Stimulated activated naive CD8-positive, alpha-beta T cell treated with anti-CD3 and anti-CD28 coated beads, Interleukin-15, Interleukin-2, amounts not matched to agents 100 ng/mL and 50 ng/mL, for 24 hours (primary cell): Measurements from ENCODE around the gene CRTC2.

ENCODE experiments used
- H3K27ac Mint-ChIP-seq: one replicate; pipeline ENCODE4 v1.8.0; 2021; ENCODE audit warnings: mild to moderate bottlenecking, mixed read lengths
- H3K27me3 Mint-ChIP-seq: one replicate; pipeline ENCODE4 v1.8.0; 2021; ENCODE audit warnings: mixed read lengths
- H3K36me3 Mint-ChIP-seq: one replicate; pipeline ENCODE4 v1.8.0; 2021; ENCODE audit warnings: low read depth, mixed read lengths
- H3K4me1 Mint-ChIP-seq: one replicate; pipeline ENCODE4 v1.8.0; 2021; ENCODE audit warnings: low read depth, mixed read lengths
- H3K4me3 Mint-ChIP-seq: one replicate; pipeline ENCODE4 v1.8.0; 2021; ENCODE audit warnings: mild to moderate bottlenecking, mixed read lengths
- H3K9me3 Mint-ChIP-seq: one replicate; pipeline ENCODE4 v1.8.0; 2021; ENCODE audit warnings: mixed read lengths

The CRTC2 gene

GRCh38 chr1:153963030-153963849 is 4.8 kb upstream of the CRTC2 start, which contains the start of gene SLC39A1:
Gene SLC39A1, minus strand, starts transcription at chr1:153963537. Its CDS starts 822 bp downstream, at chr1:153962715.
- peak within 1 kb of the TSS; percentile 93 for H3K27ac Mint-ChIP-seq
- peaks cover 77% of the 10 kb centered on the region for H3K4me1 Mint-ChIP-seq
- H3K9me3 Mint-ChIP-seq = no peaks in the 10 kb centered on the region
- peaks cover 21% of the 10 kb centered on the region for H3K36me3 Mint-ChIP-seq
- peak within 1 kb of the TSS; percentile 91 for H3K4me3 Mint-ChIP-seq
- no peaks in the 10 kb centered on the region for H3K27me3 Mint-ChIP-seq

- Mint-ChIP-seq H3K27ac (peak overlapping the region; percentile 93), H3K4me3 (peak overlapping the region; percentile 91), H3K27me3 (no peaks in the 10 kb centered on the region), H3K36me3 (peaks cover 21% of the 10 kb centered on the region), H3K4me1 (peaks cover 73% of the 10 kb centered on the region), H3K9me3 (no peaks in the 10 kb centered on the region)
Measured at GRCh38 chr1:153962088-153963029, 3.9 kb upstream of the CRTC2 start.

- H3K4me1 Mint-ChIP-seq = peaks cover 75% of the 10 kb centered on the region
- no peaks in the 10 kb centered on the region for H3K9me3 Mint-ChIP-seq
- peak overlapping the region; percentile 91 for H3K4me3 Mint-ChIP-seq
- H3K27me3 Mint-ChIP-seq = no peaks in the 10 kb centered on the region
- peaks cover 21% of the 10 kb centered on the region for H3K36me3 Mint-ChIP-seq
- peak overlapping the region; percentile 34 for H3K27ac Mint-ChIP-seq
Measured at GRCh38 chr1:153961421-153961820, 3.0 kb upstream of the CRTC2 start.

GRCh38 chr1:153960206-153960605 is 1.8 kb upstream of the CRTC2 start:
- Mint-ChIP-seq H3K27ac (peak overlapping the region; percentile 34), H3K27me3 (no peaks in the 10 kb centered on the region), H3K4me1 (peaks cover 72% of the 10 kb centered on the region), H3K36me3 (peaks cover 17% of the 10 kb centered on the region), H3K4me3 (no peak overlapping the region), H3K9me3 (no peaks in the 10 kb centered on the region)

- Mint-ChIP-seq H3K36me3 (peaks cover 19% of the 10 kb centered on the region), H3K4me1 (peaks cover 76% of the 10 kb centered on the region), H3K9me3 (no peaks in the 10 kb centered on the region), H3K4me3 (peak overlapping the region; percentile 94), H3K27me3 (no peaks in the 10 kb centered on the region), H3K27ac (peak overlapping the region; percentile 92)
Measured at GRCh38 chr1:153959454-153959853, 1.0 kb upstream of the CRTC2 start.

GRCh38 chr1:153958961-153959260 is 499 bp upstream of the CRTC2 start:
- Mint-ChIP-seq H3K4me3 (peak overlapping the region; percentile 94), H3K27ac (peak overlapping the region; percentile 92), H3K36me3 (peaks cover 25% of the 10 kb centered on the region), H3K27me3 (no peaks in the 10 kb centered on the region), H3K4me1 (peaks cover 77% of the 10 kb centered on the region), H3K9me3 (no peaks in the 10 kb centered on the region)

GRCh38 chr1:153957744-153958110 is 685 bp downstream of the CRTC2 start:
- no peaks in the 10 kb centered on the region for H3K9me3 Mint-ChIP-seq
- peaks cover 70% of the 10 kb centered on the region for H3K4me1 Mint-ChIP-seq
- peak overlapping the region; percentile 94 for H3K4me3 Mint-ChIP-seq
- peaks cover 30% of the 10 kb centered on the region for H3K36me3 Mint-ChIP-seq
- no peaks in the 10 kb centered on the region for H3K27me3 Mint-ChIP-seq
- peak overlapping the region; percentile 92 for H3K27ac Mint-ChIP-seq

GRCh38 chr1:153956997-153957715 is 1.3 kb downstream of the CRTC2 start:
- Mint-ChIP-seq H3K27ac (peak overlapping the region; percentile 92), H3K27me3 (no peaks in the 10 kb centered on the region), H3K4me3 (peak overlapping the region; percentile 94), H3K4me1 (peaks cover 64% of the 10 kb centered on the region), H3K36me3 (peaks cover 36% of the 10 kb centered on the region), H3K9me3 (no peaks in the 10 kb centered on the region)

- Mint-ChIP-seq H3K36me3 (peaks cover 43% of the 10 kb centered on the region), H3K27ac (no peak overlapping the region), H3K9me3 (no peaks in the 10 kb centered on the region), H3K4me1 (peaks cover 46% of the 10 kb centered on the region), H3K27me3 (no peaks in the 10 kb centered on the region), H3K4me3 (no peak overlapping the region)
Measured at GRCh38 chr1:153954826-153955225, 3.6 kb downstream of the CRTC2 start.

GRCh38 chr1:153953859-153954365 is 4.5 kb downstream of the CRTC2 start:
- Mint-ChIP-seq H3K4me3 (no peak overlapping the region), H3K36me3 (peaks cover 40% of the 10 kb centered on the region), H3K27me3 (no peaks in the 10 kb centered on the region), H3K27ac (peak overlapping the region; percentile 73), H3K9me3 (no peaks in the 10 kb centered on the region), H3K4me1 (peaks cover 39% of the 10 kb centered on the region)

- H3K4me3 Mint-ChIP-seq = no peak overlapping the region
- no peaks in the 10 kb centered on the region for H3K27me3 Mint-ChIP-seq
- H3K36me3 Mint-ChIP-seq = peaks cover 49% of the 10 kb centered on the region
- no peak overlapping the region for H3K27ac Mint-ChIP-seq
- H3K9me3 Mint-ChIP-seq = no peaks in the 10 kb centered on the region
- H3K4me1 Mint-ChIP-seq = peaks cover 31% of the 10 kb centered on the region
Measured at GRCh38 chr1:153951801-153952200, 6.6 kb downstream of the CRTC2 start.

GRCh38 chr1:153951183-153951582 is 7.2 kb downstream of the CRTC2 start:
- peak overlapping the region; percentile 15 for H3K27ac Mint-ChIP-seq
- peaks cover 51% of the 10 kb centered on the region for H3K36me3 Mint-ChIP-seq

GRCh38 chr1:153946622-153947241 is 11.7 kb downstream of the CRTC2 start, which contains the start of gene DENND4B:
Gene DENND4B, minus strand, starts transcription at chr1:153946718. Its CDS starts 2,344 bp downstream, at chr1:153944374.
- Mint-ChIP-seq H3K27me3 (no peaks in the 10 kb centered on the region), H3K36me3 (peaks cover 48% of the 10 kb centered on the region), H3K4me3 (peak within 1 kb of the TSS; percentile 93), H3K4me1 (peaks cover 26% of the 10 kb centered on the region), H3K27ac (peak within 1 kb of the TSS; percentile 83), H3K9me3 (no peaks in the 10 kb centered on the region)

More at GRCh38 chr1:153951183-153951582, 7.2 kb downstream of the CRTC2 start:
- H3K9me3 Mint-ChIP-seq = no peaks in the 10 kb centered on the region
- H3K27me3 Mint-ChIP-seq = no peaks in the 10 kb centered on the region
- H3K4me1 Mint-ChIP-seq = peaks cover 27% of the 10 kb centered on the region
- H3K4me3 Mint-ChIP-seq = no peak overlapping the region
